ENCODE data around the gene GGN.

GGN gene

DNA sequence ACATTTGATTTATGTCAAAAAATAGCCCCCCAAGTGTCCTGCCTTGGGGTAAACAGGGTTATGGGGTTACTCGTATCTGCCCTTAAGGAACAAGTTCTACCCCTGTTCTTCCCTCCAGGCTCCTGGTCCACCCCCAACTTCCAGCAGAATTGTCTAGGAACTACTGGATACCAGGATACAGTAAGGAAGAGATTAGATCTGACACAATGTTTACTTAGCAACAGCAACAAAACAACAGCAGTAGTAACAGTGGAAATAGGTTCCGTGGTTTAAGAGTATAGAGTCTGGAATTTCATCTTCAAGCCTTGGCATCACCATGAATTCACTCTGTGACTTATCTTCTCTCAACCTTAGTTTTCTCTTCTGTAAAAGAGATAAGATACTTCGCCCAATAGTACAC lies 13.3 kb upstream of the GGN start:
- peaks cover 0 to 14% (median 9%) of the 10 kb centered on the region in 3 donors for H3K36me3 ChIP-seq
- no peak overlapping the region for H3K27ac ChIP-seq
- DNase-seq: no peak
- peaks cover 0 to 21% (median 5%) of the 10 kb centered on the region in 4 donors for H3K4me1 ChIP-seq
- no peak overlapping the region for H3K4me3 ChIP-seq
- H3K9me3 ChIP-seq: no peaks in the 10 kb centered on the region
- intact Hi-C loops (cut with DNase I; ENCODE audit: low total_unique reads): loop anchor here (5.0 kb wide), 1 partner anchor 231 kb away; no protein-coding TSS in a partner anchor
- peaks cover 0 to 44% of the 10 kb centered on the region in 2 donors for H3K27me3 ChIP-seq
- TF ChIP-seq, protein P1, sequence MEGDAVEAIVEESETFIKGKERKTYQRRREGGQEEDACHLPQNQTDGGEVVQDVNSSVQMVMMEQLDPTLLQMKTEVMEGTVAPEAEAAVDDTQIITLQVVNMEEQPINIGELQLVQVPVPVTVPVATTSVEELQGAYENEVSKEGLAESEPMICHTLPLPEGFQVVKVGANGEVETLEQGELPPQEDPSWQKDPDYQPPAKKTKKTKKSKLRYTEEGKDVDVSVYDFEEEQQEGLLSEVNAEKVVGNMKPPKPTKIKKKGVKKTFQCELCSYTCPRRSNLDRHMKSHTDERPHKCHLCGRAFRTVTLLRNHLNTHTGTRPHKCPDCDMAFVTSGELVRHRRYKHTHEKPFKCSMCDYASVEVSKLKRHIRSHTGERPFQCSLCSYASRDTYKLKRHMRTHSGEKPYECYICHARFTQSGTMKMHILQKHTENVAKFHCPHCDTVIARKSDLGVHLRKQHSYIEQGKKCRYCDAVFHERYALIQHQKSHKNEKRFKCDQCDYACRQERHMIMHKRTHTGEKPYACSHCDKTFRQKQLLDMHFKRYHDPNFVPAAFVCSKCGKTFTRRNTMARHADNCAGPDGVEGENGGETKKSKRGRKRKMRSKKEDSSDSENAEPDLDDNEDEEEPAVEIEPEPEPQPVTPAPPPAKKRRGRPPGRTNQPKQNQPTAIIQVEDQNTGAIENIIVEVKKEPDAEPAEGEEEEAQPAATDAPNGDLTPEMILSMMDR (IDR thresholded peaks at IDR 0.05): no peak

DNA sequence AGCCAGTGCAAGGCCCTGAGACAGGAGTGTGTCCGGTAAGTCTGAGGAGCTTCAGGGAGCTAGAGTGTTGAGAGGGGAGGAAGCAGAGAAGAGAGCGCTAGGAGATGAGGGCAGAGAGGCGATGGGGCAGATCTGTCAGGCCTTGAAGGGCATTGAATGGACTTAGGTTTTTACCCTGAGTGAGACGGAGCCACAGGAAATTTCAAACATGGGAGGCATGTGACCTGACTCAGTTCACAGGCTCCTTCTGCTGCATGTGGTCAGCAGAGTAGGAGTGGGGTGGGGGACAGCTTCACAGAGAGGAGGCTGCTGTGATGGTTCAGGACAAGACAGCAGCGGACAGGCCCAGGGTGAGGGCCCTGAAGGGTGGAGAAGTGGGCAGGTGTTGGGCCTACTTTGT lies 12.5 kb upstream of the GGN start:
- peaks cover 0 to 52% of the 10 kb centered on the region in 2 donors for H3K27me3 ChIP-seq
- H3K9me3 ChIP-seq: no peaks in the 10 kb centered on the region
- no peak for DNase-seq
- intact Hi-C loops (cut with DNase I; ENCODE audit: low total_unique reads): loop anchor here (5.0 kb wide), 1 partner anchor 232 kb away; no protein-coding TSS in a partner anchor
- no peak overlapping the region for H3K27ac ChIP-seq
- H3K4me1 ChIP-seq: peaks cover 0 to 21% (median 5%) of the 10 kb centered on the region in 4 donors
- no peak overlapping the region for H3K4me3 ChIP-seq
- TF ChIP-seq, protein P1 (IDR thresholded peaks at IDR 0.05): no peak
- peaks cover 0 to 7% (median 7%) of the 10 kb centered on the region in 3 donors for H3K36me3 ChIP-seq

DNA sequence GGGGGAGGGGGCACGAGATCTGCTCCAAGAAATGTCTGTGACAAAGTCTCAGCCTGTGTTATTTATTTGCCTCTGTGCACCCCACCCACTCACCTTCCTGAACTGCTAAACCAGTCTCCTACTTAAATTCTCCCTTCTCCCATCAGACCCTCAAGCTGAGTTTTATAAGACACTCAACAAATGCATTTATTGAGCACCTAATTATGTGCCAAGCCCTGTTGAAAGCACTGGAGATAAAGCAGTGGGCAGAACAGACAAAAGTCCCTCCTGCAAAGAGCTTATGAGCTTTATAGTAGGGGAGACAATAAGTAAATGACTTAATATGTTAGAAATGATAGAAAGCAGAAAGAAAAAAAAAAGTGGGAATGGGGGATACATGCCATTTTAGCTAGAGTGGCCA lies 11.7 kb upstream of the GGN start:
- peaks cover 0 to 60% of the 10 kb centered on the region in 2 donors for H3K27me3 ChIP-seq
- no peak overlapping the region for H3K27ac ChIP-seq
- H3K36me3 ChIP-seq: no peaks in the 10 kb centered on the region
- H3K4me3 ChIP-seq: no peak overlapping the region
- intact Hi-C loops (cut with DNase I; ENCODE audit: low total_unique reads): loop anchor here (5.0 kb wide), 1 partner anchor 218 kb away; the partner anchor contains the start of genes EIF3K and MAP4K1
- TF ChIP-seq, protein P1 (IDR thresholded peaks at IDR 0.05): no peak
- H3K9me3 ChIP-seq: no peaks in the 10 kb centered on the region
- DNase-seq: no peak
- H3K4me1 ChIP-seq: peaks cover 0 to 17% (median 7%) of the 10 kb centered on the region in 4 donors

DNA sequence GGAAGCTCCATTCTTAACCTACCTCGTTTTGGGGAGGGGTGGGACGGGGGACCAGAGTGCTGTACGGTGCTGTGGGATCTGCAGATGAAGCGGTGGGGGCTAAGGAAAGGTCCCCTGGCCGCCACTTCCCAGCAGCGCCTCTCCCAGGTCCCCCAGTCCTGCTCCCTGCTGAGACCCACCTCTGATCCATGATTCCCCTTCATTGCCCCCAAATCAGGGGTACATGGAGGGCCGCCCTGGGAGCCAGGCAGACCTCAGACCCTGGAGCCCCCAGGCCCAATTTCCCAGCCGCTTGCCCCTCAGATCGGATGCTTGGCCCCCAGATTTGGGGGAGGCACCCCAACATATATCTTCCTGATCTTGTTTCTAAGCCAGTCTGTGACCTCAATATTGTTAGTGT lies 11.2 kb upstream of the GGN start:
- Histone ChIP-seq H3K4me1 (peaks cover 0 to 14% (median 6%) of the 10 kb centered on the region in 4 donors), H3K36me3 (no peaks in the 10 kb centered on the region), H3K27ac (no peak overlapping the region), H3K9me3 (no peaks in the 10 kb centered on the region), H3K27me3 (peaks cover 0 to 63% of the 10 kb centered on the region in 2 donors), H3K4me3 (no peak overlapping the region)
- no peak for DNase-seq
- TF ChIP-seq, protein P1 (IDR thresholded peaks at IDR 0.05): no peak
- intact Hi-C loops (cut with DNase I; ENCODE audit: low total_unique reads): loop anchor here (5.0 kb wide), 1 partner anchor 218 kb away; the partner anchor contains the start of genes EIF3K and MAP4K1

DNA sequence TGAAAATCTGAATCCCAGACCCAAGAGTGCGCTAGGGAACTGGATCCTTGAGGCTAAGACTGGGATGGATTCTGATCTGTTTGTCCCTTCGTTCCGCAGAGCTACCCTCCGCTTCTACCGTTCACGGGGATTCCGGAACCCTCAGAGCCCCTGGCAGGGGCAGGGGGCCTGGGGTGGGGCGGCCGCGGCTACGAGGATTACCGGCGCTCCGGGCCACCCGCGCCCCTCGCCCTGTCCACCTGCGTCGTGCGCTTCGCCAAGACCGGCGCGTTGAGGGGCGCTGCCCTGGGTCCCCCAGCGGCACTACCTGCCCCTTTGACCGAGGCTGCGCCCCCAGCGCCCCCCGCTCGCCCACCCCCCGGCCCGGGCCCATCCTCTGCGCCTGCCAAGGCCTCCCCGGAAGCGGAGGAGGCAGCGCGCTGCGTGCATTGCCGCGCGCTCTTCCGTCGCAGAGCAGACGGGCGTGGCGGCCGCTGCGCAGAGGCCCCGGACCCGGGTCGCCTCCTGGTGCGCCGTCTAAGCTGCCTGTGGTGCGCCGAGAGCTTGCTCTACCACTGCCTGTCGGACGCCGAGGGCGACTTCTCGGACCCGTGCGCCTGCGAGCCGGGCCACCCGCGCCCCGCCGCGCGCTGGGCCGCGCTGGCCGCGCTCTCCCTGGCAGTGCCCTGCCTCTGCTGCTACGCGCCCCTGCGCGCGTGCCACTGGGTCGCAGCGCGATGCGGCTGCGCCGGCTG lies 7.7 kb upstream of the GGN start:
- Histone ChIP-seq H3K4me1 (peaks cover 0 to 5% (median 0%) of the 10 kb centered on the region in 4 donors), H3K27ac (no peak overlapping the region), H3K4me3 (no peak overlapping the region), H3K9me3 (no peaks in the 10 kb centered on the region), H3K36me3 (no peaks in the 10 kb centered on the region), H3K27me3 (peaks cover 0 to 52% of the 10 kb centered on the region in 2 donors)
- no peak for DNase-seq
- TF ChIP-seq, protein P1 (IDR thresholded peaks at IDR 0.05): no peak
- intact Hi-C loops (cut with DNase I; ENCODE audit: low total_unique reads): loop anchor here (5.0 kb wide), 1 partner anchor 222 kb away; the partner anchor contains the start of genes EIF3K and MAP4K1
